22Rv1 (cell line): ENCODE measurements around the gene SLC10A7.

ENCODE experiments used
- H3K27ac ChIP-seq: fragments of 450-650 bp; 2 replicates; pipeline ENCODE4 v1.5.1; 2017
- ZFX ChIP-seq: fragments of 450-650 bp; IDR thresholded peaks from 2 replicates; pipeline ENCODE4 v1.6.1; 2017; ENCODE audit warnings: antibody characterized with exemption, borderline replicate concordance
- TF ChIP-seq, protein P1 (sequence below): fragments of 450-650 bp; IDR thresholded peaks from 2 replicates; pipeline ENCODE4 v1.5.1; 2017; ENCODE audit warnings: mild to moderate bottlenecking

SLC10A7 gene

DNA sequence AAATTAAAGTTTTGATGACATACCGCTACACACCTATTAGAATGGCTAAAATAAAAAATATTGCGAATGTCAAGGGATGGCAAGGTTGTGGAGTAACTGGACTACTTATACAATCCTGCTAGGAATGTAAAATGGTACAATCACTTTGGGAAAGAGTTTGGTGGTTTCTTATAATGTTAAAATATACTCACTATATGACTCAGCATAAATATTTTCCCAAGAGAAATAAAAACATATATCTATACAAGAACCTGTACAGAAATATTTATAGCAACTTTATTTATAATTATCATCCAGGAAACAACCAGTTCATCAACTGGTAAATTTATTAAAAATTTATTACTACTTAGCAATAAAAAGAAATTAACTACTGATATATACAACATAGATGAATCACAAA lies 89.7 kb downstream of the SLC10A7 start:
- TF ChIP-seq, protein P1, sequence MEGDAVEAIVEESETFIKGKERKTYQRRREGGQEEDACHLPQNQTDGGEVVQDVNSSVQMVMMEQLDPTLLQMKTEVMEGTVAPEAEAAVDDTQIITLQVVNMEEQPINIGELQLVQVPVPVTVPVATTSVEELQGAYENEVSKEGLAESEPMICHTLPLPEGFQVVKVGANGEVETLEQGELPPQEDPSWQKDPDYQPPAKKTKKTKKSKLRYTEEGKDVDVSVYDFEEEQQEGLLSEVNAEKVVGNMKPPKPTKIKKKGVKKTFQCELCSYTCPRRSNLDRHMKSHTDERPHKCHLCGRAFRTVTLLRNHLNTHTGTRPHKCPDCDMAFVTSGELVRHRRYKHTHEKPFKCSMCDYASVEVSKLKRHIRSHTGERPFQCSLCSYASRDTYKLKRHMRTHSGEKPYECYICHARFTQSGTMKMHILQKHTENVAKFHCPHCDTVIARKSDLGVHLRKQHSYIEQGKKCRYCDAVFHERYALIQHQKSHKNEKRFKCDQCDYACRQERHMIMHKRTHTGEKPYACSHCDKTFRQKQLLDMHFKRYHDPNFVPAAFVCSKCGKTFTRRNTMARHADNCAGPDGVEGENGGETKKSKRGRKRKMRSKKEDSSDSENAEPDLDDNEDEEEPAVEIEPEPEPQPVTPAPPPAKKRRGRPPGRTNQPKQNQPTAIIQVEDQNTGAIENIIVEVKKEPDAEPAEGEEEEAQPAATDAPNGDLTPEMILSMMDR: no peak
- no peak for TF ChIP-seq ZFX
- H3K27ac ChIP-seq: no peak overlapping the region

DNA sequence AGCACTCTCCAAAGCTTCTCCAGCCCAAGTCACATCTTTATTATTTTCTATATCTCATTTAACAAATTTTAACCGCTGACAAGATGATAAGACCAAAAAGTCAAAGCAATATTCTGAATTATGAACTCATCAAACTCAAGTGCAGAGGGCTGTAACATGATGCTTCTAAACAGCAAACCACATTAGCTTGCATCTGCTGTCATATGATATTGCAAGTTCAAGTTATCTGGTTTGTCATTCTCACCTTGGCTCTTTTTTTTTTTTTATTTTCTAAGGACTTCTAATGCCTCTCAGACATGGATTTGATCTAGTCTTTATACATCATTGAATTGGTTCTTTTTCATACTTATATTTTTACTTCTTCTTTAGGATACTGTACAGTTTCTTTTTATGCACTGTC lies 93.4 kb downstream of the SLC10A7 start:
- TF ChIP-seq, protein P1: no peak
- no peak for TF ChIP-seq ZFX
- H3K27ac ChIP-seq: no peak overlapping the region

DNA sequence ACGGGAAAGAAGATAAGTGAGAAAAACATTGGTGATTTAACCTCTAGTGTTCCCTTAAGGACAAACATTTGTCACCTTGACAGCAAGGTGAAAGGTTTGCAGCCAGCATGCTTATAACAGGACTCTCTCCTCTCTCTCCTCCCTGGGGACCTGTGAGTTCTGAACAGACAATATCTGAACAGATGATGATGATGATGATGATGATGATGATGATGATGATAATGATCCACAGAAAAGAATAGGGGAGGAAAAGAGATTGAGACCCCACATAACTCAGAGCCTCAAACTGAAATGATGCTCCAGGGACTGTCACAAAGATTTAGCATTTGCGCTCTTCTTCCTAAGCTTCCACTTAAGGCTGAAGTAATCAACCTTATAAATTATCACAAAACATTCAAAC lies 103.9 kb downstream of the SLC10A7 start:
- no peak overlapping the region for H3K27ac ChIP-seq
- no peak for TF ChIP-seq ZFX

DNA sequence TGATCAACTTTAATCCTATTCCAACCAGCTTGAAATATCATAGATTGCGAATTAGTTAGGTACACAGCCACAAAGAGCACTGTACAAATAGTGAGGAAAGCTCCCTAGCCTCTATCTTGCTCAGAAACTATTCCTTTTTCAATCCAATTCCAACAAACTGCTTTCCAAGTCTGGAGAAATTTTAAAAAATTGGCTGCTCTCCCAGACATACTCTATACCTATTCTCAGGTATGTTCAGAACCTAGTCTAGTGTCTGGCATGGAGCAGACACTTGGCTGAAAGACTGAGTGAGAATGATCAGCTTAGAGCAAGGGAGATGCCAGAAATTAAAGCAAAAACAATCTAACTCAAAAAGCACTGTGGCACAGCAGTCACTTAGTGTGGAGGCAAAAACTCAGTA lies 105.9 kb downstream of the SLC10A7 start:
- H3K27ac ChIP-seq: no peak overlapping the region
- TF ChIP-seq, protein P1: no peak
- no peak for TF ChIP-seq ZFX

DNA sequence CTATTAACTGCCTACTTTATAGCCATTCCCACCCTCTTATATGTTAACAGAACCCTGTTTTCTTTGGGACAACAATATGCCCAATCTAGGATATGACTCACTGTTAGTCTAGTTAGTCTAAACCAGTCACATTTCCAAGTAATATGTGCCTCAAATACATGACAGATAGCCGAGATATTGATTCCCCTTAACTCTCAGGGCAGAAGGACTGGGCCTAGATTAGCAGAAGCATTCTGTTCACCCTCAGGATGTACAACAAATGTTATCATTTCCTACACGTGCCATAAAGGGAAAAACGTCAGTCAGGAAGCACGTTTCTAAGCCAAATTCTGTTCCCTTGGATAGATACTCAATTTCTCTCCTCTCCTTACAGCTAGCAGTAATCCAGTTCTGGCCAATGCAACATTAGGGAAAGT lies 114.1 kb downstream of the SLC10A7 start:
- no peak for TF ChIP-seq ZFX
- TF ChIP-seq, protein P1: no peak
- peak overlapping the region; percentile 81 for H3K27ac ChIP-seq

DNA sequence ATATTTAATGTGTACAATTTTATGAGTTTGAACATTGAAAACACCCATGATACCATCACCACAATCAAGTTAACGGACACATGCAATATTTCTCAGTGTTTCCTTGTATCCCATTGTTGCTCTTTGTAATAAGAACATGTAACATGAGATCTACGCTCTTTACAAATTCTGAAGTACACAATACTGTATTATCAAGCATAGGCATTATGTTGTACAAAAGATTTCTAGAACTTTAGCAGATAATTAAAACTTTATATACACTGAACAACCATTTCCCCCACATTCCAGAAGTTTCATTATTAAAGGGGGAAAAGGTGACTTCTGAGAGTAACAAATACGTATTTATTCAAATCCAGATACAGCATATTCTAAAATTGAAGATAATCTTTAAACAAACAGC lies 114.5 kb downstream of the SLC10A7 start:
- H3K27ac ChIP-seq: peak overlapping the region; percentile 81
- TF ChIP-seq, protein P1: no peak
- TF ChIP-seq ZFX: no peak

DNA sequence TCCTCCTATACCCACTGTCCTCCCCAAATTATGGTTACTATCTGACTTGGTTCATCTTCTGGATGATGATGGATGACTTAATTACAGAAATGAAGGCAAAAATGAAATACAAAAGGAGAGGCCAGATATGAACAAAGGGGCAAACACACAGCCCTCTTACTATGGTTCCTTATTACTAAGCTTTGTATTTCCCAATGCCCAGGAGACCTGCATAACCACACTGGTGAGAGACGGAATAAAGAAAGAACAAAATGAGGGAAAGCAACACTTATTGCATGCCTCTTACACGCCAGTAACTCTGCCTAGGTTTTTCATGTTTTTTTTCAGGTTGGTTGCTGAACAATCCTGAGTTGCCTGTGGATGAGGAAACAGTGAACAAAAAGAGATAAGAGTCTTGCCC lies 120.5 kb downstream of the SLC10A7 start:
- no peak overlapping the region for H3K27ac ChIP-seq
- no peak for TF ChIP-seq ZFX
- TF ChIP-seq, protein P1: no peak

DNA sequence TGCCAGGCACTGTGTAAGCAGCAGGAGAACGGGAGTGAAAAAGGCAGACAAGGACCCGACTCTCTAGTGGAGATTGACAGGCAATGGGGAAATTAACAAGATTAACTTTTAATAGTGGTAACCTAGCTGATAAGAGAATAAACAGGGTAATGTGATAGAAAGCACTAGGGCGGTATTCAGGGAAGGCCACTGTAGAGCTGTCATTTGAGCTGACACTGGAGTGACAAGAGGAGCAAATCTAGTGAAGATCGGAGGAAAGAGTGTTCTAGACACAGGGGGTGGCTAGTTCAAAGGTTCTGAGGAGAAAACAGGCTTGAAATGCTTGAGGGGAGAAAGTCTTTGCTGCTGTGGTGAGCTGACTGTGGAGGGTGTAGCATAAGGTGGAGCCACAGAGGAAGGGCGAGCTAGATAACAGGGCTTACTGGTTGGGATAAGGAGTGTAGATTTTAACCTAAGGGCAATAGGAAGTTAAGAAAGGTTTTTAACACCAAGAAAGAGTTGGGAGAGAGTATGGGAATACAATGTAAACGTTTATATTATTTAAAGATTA lies 122.8 kb downstream of the SLC10A7 start:
- no peak for TF ChIP-seq ZFX
- TF ChIP-seq, protein P1: no peak
- no peak overlapping the region for H3K27ac ChIP-seq
